GM18517 (cell line): ENCODE data around the gene DMAP1.

Experiments used
- ATAC-seq: cut with Tn5 transposase; IDR thresholded peaks from one replicate; pipeline ENCODE4 v1.9.1; 2021; ENCODE audit warnings: mild to moderate bottlenecking, moderate library complexity; ENCODE audit not compliant: unreplicated experiment

The DMAP1 gene

DNA sequence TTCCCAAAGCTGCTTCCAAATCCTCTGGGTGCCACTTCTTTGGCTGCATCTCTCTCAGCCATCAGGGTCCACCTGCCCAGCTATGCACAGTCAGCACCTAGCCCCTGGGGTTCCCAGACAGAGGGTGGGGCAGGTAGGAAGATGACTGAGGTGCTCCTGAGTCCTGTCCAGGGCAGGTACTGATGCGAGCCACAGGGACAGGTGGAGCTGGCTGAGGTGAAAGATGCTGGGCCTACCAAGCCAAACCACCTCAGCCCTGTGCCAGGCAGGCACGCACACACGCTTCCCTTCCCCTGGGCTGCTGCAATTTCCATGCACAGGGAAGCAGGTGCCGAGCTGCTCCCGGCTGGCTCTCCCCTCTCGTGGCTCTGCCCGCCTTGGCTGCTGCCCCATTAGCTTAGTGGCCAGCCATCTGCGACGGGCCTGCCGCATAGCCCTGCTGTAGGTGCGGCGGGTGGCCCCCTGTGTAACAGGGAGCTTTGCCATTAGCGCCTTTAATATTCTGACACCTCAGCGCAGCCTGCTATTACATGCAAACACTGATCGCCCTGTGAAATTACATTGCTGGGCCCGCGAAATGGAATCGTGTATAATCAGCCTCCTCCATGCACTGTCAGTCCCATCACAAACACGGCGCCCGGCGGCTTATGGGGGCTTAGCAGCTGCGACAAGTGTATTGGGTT is 38.9 kb downstream of the DMAP1 start:
- no peak for ATAC-seq

- no peak for ATAC-seq
Observed at GRCh38 chr1:44254392-44254910, 41.2 kb downstream of the DMAP1 start.

GRCh38 chr1:44256762-44257554 is 43.7 kb downstream of the DMAP1 start:
- ATAC-seq, result no peak

GRCh38 chr1:44259090-44259489 is 45.8 kb downstream of the DMAP1 start:
- ATAC-seq, result no peak

- no peak for ATAC-seq
Observed at GRCh38 chr1:44260792-44261170, 47.5 kb downstream of the DMAP1 start.

- ATAC-seq, result no peak
Observed at GRCh38 chr1:44261171-44261817, 48.0 kb downstream of the DMAP1 start.

DNA sequence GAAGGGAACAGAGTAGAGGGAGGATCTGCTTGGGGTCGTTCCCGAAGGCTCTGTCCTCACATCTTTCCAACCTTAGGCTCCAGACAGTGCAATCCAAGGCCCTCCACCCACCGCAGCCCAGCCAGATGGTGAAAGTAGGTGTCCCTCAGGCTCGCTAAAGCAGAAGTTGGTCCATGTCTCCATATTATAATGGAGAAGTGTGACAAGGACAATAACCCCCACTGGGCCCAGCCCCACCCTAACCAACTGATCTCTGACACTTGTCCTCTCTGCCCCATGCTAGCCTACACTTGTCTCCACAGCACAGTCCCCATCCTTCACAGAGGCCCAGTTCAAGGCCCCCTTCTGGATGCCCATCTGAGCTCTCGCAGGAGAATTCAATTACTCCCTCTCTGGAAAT is 48.7 kb downstream of the DMAP1 start:
- ATAC-seq, result no peak

DNA sequence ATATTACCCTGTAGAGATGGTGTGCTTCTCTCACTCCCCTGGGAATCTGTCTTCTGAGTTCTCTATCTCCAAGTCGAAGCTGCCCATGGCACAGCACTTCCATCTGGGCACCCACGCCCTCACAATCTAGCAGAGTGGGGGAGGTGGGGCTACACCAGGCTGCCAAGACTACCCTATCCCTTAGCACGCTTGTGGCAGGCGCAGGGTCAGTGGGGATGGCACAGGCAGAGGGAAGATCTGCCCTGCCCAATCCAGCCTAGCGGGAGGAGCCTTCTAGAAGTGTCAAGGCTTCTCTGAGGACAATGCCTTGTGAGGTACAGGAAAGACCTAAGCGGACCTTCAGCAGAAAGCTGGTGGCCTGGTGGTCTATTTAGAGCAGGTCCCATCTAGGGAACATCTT is 49.1 kb downstream of the DMAP1 start:
- ATAC-seq, result no peak

DNA sequence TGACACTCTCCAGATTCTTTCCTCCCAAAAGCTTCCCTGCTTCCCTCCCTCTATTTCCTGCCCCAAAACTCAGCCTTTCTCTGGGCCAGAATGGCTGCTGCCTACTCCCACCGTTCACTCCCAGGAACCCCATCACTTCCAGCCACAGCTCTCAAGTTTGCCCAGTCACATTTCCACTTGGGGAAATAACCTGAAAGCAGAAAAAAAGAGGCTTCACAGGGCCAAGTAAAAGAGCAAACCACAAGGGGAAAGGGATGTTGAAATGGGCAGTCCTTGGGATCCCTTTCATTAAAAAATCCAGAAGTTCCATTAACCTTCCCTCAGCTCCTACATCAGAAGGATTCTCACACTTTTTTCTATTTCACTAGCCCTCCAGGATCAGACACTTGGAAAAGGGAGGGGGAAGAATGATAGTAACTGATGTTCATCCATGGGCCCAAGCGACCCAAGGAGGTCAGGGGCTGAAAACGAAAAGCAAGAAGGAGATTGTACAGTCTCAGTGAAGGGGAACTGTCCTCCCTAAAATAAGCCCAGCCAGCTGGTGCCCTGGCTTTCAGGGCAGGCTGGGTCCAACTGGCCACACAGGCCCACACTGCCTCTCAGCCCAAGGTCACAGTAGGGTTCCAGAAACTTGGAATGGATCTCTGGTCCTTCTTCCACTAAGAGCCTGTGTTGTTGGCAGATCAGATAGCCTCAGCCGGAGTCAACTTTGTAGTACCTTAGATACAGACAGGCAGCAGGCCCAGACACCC is 49.7 kb downstream of the DMAP1 start:
- no peak for ATAC-seq

- ATAC-seq, result no peak
Observed at GRCh38 chr1:44263568-44264450, 50.5 kb downstream of the DMAP1 start.

DNA sequence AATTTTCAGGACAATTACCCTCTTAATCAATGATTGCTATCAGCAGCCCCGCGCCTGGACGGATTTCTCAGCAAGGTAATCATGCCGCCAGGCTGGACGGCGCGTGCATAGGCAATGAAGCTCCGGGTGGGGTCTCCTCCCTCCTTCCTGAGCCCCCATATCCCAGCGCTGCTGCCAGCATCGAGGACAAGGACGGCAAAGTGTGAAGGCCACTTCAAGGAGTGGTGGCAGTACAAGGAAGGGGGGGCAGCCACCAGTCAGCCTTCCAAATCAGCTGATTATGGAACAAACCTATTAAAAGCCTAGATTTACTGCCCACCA is 51.1 kb downstream of the DMAP1 start:
- ATAC-seq, result no peak

DNA sequence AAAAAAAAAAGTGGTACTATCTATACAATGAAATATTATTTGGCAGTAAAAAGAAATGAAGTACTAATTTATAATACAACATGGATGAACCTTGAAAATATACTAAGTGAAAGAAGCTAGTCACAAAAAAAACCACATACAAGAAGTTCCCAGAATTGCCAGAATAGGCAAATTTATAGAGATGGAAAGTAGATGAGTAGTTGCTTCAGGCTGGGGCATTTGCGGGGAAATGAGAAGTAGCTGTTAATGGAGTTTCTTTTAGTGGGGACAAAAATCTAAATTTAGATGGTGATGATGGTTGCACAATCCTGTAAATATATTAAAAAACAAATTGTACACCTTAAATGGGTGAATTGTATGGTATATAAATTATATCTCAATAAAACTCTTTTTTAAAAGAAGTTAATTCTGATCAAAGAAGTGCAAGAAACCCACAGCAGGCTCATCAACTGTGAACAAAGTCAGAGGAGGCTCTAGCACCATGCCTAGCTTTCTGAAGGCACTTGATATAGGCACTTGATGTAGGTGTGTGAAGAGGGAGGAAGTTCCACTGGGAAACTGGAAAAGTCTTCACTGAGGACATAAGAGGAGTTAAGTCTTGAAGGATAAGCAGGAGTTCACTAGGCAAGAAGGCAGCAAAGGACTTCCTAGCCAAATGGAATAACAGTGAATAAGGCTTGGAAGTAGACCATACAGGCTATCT is 52.5 kb downstream of the DMAP1 start:
- no peak for ATAC-seq

DNA sequence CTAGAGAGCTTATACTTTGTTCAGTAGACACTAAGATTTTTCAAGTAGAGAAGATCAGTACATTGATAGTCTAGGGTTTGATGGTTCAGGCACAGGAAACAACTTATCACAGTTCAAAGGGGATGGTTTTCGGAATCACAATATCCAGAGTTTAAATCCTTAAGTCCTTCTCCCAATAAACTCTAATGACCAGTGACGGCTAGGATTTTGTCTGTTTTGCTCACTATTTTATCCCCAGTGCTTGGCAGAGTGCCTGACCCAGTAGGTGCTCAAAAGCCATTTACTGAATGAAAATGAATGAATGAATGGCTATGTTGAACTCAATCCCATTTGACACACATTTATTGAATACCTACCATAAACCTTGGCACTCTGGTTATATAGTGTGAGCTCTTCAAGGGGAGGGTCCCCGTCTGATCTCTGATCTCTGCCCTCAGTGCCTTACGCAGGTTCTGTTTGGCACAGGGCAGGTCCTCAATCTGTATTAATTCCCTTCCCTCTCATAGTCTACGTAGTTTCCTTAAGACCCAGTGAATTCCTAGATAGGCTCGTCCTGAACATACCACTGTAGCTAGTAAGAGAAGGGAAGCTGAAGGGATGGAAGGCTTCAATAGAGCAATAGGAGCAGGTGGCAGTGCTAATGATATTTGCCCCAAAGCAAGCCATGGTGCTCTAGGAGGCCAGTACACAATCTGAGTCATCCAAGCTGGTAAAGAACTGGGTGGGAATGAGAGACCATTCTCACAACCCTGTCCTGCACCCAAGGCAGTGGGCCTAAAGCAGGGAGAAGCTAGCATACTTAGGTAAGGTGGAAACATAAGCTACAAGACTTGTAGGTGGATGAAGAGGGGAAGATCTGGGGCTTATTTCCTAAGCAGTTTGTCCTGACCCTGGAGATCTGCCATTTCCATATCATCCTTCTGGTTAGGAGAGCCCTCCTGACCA is 53.4 kb downstream of the DMAP1 start:
- no peak for ATAC-seq

- ATAC-seq, result no peak
Observed at GRCh38 chr1:44267438-44267837, 54.2 kb downstream of the DMAP1 start.

DNA sequence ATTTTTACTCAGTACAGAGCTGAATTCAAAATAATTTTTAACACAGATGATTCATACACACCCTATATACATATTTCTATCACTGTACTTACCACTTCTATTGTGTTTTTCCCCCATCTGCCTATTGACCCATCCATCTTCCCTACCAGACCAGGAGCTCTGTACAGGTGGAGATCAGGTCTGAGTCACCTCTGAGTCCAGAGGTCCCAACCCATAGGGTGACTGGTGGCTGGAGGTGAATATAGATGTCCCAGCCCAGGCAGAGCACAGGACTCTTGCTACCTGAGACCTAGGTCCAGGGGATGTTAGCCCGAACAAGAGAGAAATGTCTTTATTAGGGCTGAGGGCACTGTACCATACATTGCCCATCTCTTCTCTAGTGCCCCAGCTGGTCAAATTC is 54.8 kb downstream of the DMAP1 start:
- ATAC-seq, result no peak
